Kidney (tissue), 14 donors: Measurements from ENCODE around the gene RPS6KA2. TPM values are rescaled to one million over a fixed set of nuclear protein-coding genes. Genes with fewer than 3 reads are reported as not detected.
"Not testable (repeated sequence)": the region's sequence is repeated elsewhere in the genome, so short reads cannot be mapped to it uniquely, and the experiment has no call there.

Experiments
- DNase-seq, 5 donors: peaks; one replicate each; pipeline ENCODE4 v3.0.0-alpha.2; 2013 to 2020
- FAIRE-seq: peaks from 2 replicates; lab custom pipeline; 2012; peaks lifted over from hg19 to GRCh38; lab: Jason Lieb, UNC
- H3K27ac ChIP-seq, 2 donors: one replicate each; pipeline ENCODE4 v1.7.0; 2013; ENCODE audit warnings: low read depth in 2 of 2, low read length in 2 of 2, inconsistent platforms in 1 of 2
- H3K27me3 ChIP-seq: one replicate; pipeline ENCODE4 v1.7.1; 2013; ENCODE audit warnings: low read length, inconsistent platforms; ENCODE audit not compliant: control insufficient read depth, insufficient read depth
- H3K36me3 ChIP-seq, 3 donors: one replicate each; pipeline versions ENCODE4 v1.7.0 to v1.7.1; 2013; ENCODE audit warnings: low read length in 3 of 3, control low read depth in 1 of 3, inconsistent platforms in 1 of 3; ENCODE audit not compliant: insufficient read depth in 3 of 3, control insufficient read depth in 2 of 3
- H3K4me1 ChIP-seq, 3 donors: one replicate each; pipeline versions ENCODE4 v1.7.0 to v1.7.1; 2013; ENCODE audit warnings: low read length in 3 of 3, inconsistent platforms in 1 of 3, low read depth in 1 of 3; ENCODE audit not compliant: control insufficient read depth in 2 of 3, insufficient read depth in 2 of 3
- H3K4me3 ChIP-seq, 3 donors: one replicate each; pipeline versions ENCODE4 v1.7.0 to v1.8.1; 2013; ENCODE audit warnings: low read length in 3 of 3, control low read depth in 1 of 3, inconsistent platforms in 1 of 3
- H3K9ac ChIP-seq, 3 donors: one replicate each; pipeline versions ENCODE4 v1.7.0 to v1.7.1; 2013; ENCODE audit warnings: low read length in 3 of 3, control low read depth in 1 of 3, inconsistent platforms in 1 of 3
- H3K9me3 ChIP-seq, 3 donors: one replicate each; pipeline versions ENCODE4 v1.7.0 to v1.7.1; 2013; ENCODE audit warnings: low read length in 3 of 3, control low read depth in 1 of 3, inconsistent platforms in 1 of 3; ENCODE audit not compliant: control insufficient read depth in 2 of 3, insufficient read depth in 1 of 3
- intact Hi-C: fragments of 100-400 bp; cut with DNase I; formaldehyde crosslinking; loops from one replicate; pipeline ENCODE4 v1.11.1; 2022
- polyA plus RNA-seq: library from polyadenylated mRNA; stranded (reverse); fragments of 350-450 nt; fragmentation: Illumina TruSeq; extraction: RNeasy Lipid Tissue Mini Kit (QIAGEN cat#74804); gene quantifications from one replicate; pipeline ENCODE4 v1.2.3, GENCODE V29; 2014; ENCODE audit warnings: low read depth, low replicate concordance; ENCODE audit not compliant: insufficient read depth
- total RNA-seq: library from RNA; stranded (reverse); fragmentation: NEBNext Ultra II Directional; extraction: Animal tissue kit (Norgen Biotek cat#: 25700); gene quantifications from one replicate; pipeline ENCODE4 v1.2.1, GENCODE V29; 2021
- TF ChIP-seq, protein P1 (sequence below): IDR thresholded peaks from 3 replicates; pipeline ENCODE4 v1.5.1; 2012; ENCODE audit warnings: mild to moderate bottlenecking, moderate library complexity, borderline replicate concordance; ENCODE audit not compliant: insufficient read depth; ENCODE audit errors: extremely low read depth
- donor health status: control.
- donor health status: control.
- donor health status: control.
- donor health status: control.
- donor health status: control.
- donor health status: DM: yes; HTN: yes; CAD: no.
- donor health status: Normal renal cell carcinoma (clear cell type).

The RPS6KA2 gene
- total and polyA plus RNA-seq, 2 donors from 2014 or later = 12.3 to 61.2 TPM

- Histone ChIP-seq H3K4me3 (no peak overlapping the region), H3K27me3 (no peaks in the 10 kb centered on the region), H3K9ac (no peak overlapping the region), H3K9me3 (no peaks in the 10 kb centered on the region), H3K27ac (no peak overlapping the region), H3K4me1 (peaks cover 0 to 2% (median 0%) of the 10 kb centered on the region in 3 donors), H3K36me3 (no peaks in the 10 kb centered on the region)
- FAIRE-seq (no peak), DNase-seq (peak in 2 of 5 donors; percentile 41 to 55)
- TF ChIP-seq, protein P1, sequence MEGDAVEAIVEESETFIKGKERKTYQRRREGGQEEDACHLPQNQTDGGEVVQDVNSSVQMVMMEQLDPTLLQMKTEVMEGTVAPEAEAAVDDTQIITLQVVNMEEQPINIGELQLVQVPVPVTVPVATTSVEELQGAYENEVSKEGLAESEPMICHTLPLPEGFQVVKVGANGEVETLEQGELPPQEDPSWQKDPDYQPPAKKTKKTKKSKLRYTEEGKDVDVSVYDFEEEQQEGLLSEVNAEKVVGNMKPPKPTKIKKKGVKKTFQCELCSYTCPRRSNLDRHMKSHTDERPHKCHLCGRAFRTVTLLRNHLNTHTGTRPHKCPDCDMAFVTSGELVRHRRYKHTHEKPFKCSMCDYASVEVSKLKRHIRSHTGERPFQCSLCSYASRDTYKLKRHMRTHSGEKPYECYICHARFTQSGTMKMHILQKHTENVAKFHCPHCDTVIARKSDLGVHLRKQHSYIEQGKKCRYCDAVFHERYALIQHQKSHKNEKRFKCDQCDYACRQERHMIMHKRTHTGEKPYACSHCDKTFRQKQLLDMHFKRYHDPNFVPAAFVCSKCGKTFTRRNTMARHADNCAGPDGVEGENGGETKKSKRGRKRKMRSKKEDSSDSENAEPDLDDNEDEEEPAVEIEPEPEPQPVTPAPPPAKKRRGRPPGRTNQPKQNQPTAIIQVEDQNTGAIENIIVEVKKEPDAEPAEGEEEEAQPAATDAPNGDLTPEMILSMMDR = no peak
- intact Hi-C loops = loop anchor here (10.0 kb wide), 1 partner anchor 131 kb away; no protein-coding TSS in a partner anchor
Measured at GRCh38 chr6:166405386-166405785, 221.7 kb downstream of the RPS6KA2 start.

GRCh38 chr6:166402582-166403277 lies 224.3 kb downstream of the RPS6KA2 start:
- H3K9ac ChIP-seq = no peak overlapping the region
- TF ChIP-seq, protein P1 = no peak
- H3K9me3 ChIP-seq = no peaks in the 10 kb centered on the region
- no peak for FAIRE-seq
- intact Hi-C loops = loop anchor here (10.0 kb wide), 1 partner anchor 128 kb away; no protein-coding TSS in a partner anchor
- no peaks in the 10 kb centered on the region for H3K27me3 ChIP-seq
- no peaks in the 10 kb centered on the region for H3K36me3 ChIP-seq
- H3K4me1 ChIP-seq = peaks cover 0 to 4% (median 2%) of the 10 kb centered on the region in 3 donors
- no peak overlapping the region for H3K27ac ChIP-seq
- DNase-seq = no peak
- H3K4me3 ChIP-seq = no peak overlapping the region

DNA sequence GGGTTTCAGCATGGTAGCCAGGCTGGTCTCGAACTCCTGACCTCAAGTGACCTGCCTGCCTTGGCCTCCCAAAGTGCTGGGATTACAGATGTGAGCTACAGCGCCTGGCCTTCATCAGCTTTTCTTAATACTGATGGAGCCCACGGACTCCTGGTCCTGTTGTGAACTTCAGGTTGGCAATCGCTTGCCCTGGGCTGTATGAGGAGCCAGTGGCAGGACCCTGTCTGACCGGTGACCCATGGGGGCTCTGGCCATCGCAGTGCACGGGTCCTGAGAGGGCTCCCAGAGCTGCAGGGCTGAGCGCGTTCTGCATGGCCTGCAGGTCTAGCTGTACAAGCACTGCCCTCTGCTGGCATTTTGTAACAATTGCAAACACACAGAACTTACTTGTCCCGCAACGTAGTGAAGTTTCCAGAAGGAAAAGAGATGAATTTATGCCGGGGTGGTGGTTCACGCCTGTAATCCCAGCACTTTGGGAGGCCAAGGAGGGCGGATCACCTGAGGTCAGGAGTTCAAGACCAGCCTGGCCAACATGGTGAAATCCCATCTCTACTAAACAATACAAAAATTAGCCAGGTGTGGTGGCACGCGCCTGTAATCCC lies 226.3 kb downstream of the RPS6KA2 start:
- not testable (repeated sequence) for H3K27me3 ChIP-seq, FAIRE-seq
- intact Hi-C loops = loop anchor here (10.0 kb wide), 1 partner anchor 126 kb away; no protein-coding TSS in a partner anchor

More for the DNA sequence above, 226.3 kb downstream of the RPS6KA2 start:
- H3K36me3 ChIP-seq, H3K9ac ChIP-seq, H3K27ac ChIP-seq, H3K4me1 ChIP-seq, H3K9me3 ChIP-seq, H3K4me3 ChIP-seq: not testable (repeated sequence)
- DNase-seq = peak in 4 of 5 donors; percentile 71 to 86 (median 74)
- TF ChIP-seq, protein P1 = peak; percentile 93
